Endodermal cell (in vitro differentiated cells): Measurements from ENCODE around the gene CERS6. TPM values are rescaled to one million over a fixed set of nuclear protein-coding genes. Genes with fewer than 3 reads are reported as not detected.
A peak's percentile ranks its signal among the peaks of the same experiment; 100 is the strongest.

Source experiments
- DNase-seq: peaks from one replicate; pipeline ENCODE4 v3.0.0-alpha.2; 2017
- H3K27ac ChIP-seq: 2 replicates; pipeline ENCODE4 v1.5.1; 2013; ENCODE audit warnings: mild to moderate bottlenecking, low read depth, low read length, moderate library complexity
- H3K27me3 ChIP-seq: 2 replicates; pipeline ENCODE4 v1.6.1; 2013; ENCODE audit warnings: mild to moderate bottlenecking, low read length, moderate library complexity; ENCODE audit not compliant: insufficient read depth, control insufficient read depth, poor library complexity, severe bottlenecking
- H3K36me3 ChIP-seq: 2 replicates; pipeline ENCODE4 v1.7.0; 2013; ENCODE audit warnings: mild to moderate bottlenecking, low read length, moderate library complexity; ENCODE audit not compliant: control insufficient read depth, insufficient read depth
- H3K4me1 ChIP-seq: one replicate; pipeline ENCODE4 v1.7.0; 2013; ENCODE audit warnings: low read length; ENCODE audit not compliant: control insufficient read depth, insufficient read depth
- H3K4me3 ChIP-seq: 2 replicates; pipeline ENCODE4 v1.5.1; 2013; ENCODE audit warnings: mild to moderate bottlenecking, low read length, moderate library complexity
- H3K9ac ChIP-seq: 2 replicates; pipeline ENCODE4 v1.6.1; 2013; ENCODE audit warnings: mild to moderate bottlenecking, low read length, moderate library complexity; ENCODE audit not compliant: poor library complexity, severe bottlenecking; ENCODE audit errors: extremely low read depth
- H3K9me3 ChIP-seq: 2 replicates; pipeline ENCODE4 v1.6.1; 2013; ENCODE audit warnings: mild to moderate bottlenecking, low read length, moderate library complexity; ENCODE audit not compliant: control insufficient read depth
- H3K27ac Mint-ChIP-seq: 2 replicates; pipeline ENCODE4 v1.8.0; 2020; ENCODE audit warnings: mixed read lengths
- H3K27me3 Mint-ChIP-seq: 2 replicates; pipeline ENCODE4 v1.8.0; 2021; ENCODE audit warnings: mild to moderate bottlenecking, mixed read lengths; ENCODE audit not compliant: insufficient read depth
- H3K36me3 Mint-ChIP-seq: 2 replicates; pipeline ENCODE4 v1.8.0; 2020; ENCODE audit warnings: low read depth, mixed read lengths
- H3K4me1 Mint-ChIP-seq: 2 replicates; pipeline ENCODE4 v1.8.0; 2020; ENCODE audit warnings: mixed read lengths
- H3K4me3 Mint-ChIP-seq: 2 replicates; pipeline ENCODE4 v1.8.0; 2020; ENCODE audit warnings: mild to moderate bottlenecking, moderate library complexity, mixed read lengths
- H3K9me3 Mint-ChIP-seq: 2 replicates; pipeline ENCODE4 v1.8.0; 2020; ENCODE audit warnings: mild to moderate bottlenecking, mixed read lengths
- WGBS, 2 experiments: methylation state at CpG; one replicate each; pipeline versions ENCODE4 v1.1.5 to v1.1.7; 2013; ENCODE audit warnings: missing lambda C conversion rate in 2 of 2, mixed read lengths in 1 of 2; ENCODE audit not compliant: insufficient coverage in 1 of 2, insufficient read length in 1 of 2; 5-methylcytosine and 5-hydroxymethylcytosine counted together
- total RNA-seq, 2 donors: library from RNA; stranded (reverse); fragmentation: NEBNext Ultra II Directional in 1 of 2; extraction: Animal tissue kit (Norgen Biotek cat#: 25700) in 1 of 2; gene quantifications; 2 replicates in 1 of 2; 3 replicates in 1 of 2; pipeline ENCODE4 v1.2.1, GENCODE V29; 2021
- TF ChIP-seq, protein P1 (sequence below): fragments of 200-600 bp; sonication (generic); conservative IDR thresholded peaks from 2 replicates; pipeline ENCODE4 v1.5.0; 2021; ENCODE audit warnings: antibody characterized with exemption, mild to moderate bottlenecking

The CERS6 gene
- total RNA-seq, 2 donors from 2014 or later = 41.3 to 52.0 TPM

DNA sequence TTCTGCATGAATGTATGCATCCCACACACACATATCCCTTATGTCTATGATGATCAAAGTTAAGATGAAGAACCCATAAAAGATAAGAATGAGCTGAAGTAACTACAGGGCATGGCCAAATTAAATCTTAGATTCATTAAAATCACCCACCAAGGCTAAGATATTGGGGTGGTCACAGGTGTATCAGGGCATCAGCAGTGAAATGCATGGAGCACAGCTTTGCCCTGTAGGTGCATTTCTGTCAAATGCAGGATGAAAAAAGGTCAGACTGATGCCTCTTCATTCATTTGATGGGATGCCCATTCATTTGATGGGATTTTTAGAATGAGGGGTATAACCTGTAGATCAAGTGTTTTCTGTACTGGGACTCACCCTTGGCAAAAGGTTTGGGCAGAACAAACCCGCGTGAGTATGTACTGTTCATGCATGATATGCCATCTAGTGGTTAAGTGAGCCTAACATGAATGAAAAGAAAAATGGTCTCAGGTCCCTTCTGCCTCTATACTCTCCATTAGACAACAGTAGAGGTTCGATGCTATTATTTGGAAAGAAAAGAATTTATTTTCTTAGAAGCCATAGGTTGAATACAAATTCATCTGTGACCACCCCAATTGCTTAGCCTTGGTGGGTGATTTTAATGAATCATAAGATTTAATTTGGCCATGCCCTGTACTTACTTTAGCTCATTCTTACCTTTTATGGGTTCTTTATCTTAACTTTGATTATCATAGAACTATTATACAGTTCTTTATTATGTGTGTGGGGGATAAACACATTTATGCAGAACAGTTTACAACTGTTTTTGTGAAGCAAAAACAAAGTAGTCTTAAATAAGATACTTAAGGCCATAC is 303.1 kb downstream of the CERS6 start:
- no peak overlapping the region for H3K27ac ChIP-seq
- Mint-ChIP-seq H3K27me3 (no peaks in the 10 kb centered on the region), H3K4me1 (peaks cover 25% of the 10 kb centered on the region), H3K9me3 (no peaks in the 10 kb centered on the region), H3K36me3 (peaks cover 11% of the 10 kb centered on the region), H3K27ac (no peak overlapping the region), H3K4me3 (no peak overlapping the region)
- WGBS, 2 experiments = 62 to 70% methylated on average over 2 of the region's 3 CpGs
- no peaks in the 10 kb centered on the region for H3K27me3 ChIP-seq
- TF ChIP-seq, protein P1, sequence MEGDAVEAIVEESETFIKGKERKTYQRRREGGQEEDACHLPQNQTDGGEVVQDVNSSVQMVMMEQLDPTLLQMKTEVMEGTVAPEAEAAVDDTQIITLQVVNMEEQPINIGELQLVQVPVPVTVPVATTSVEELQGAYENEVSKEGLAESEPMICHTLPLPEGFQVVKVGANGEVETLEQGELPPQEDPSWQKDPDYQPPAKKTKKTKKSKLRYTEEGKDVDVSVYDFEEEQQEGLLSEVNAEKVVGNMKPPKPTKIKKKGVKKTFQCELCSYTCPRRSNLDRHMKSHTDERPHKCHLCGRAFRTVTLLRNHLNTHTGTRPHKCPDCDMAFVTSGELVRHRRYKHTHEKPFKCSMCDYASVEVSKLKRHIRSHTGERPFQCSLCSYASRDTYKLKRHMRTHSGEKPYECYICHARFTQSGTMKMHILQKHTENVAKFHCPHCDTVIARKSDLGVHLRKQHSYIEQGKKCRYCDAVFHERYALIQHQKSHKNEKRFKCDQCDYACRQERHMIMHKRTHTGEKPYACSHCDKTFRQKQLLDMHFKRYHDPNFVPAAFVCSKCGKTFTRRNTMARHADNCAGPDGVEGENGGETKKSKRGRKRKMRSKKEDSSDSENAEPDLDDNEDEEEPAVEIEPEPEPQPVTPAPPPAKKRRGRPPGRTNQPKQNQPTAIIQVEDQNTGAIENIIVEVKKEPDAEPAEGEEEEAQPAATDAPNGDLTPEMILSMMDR = peak; percentile 78
- no peak overlapping the region for H3K4me3 ChIP-seq
- H3K9ac ChIP-seq = no peak overlapping the region
- H3K4me1 ChIP-seq = peaks cover 6% of the 10 kb centered on the region
- H3K9me3 ChIP-seq = no peaks in the 10 kb centered on the region
- peaks cover 29% of the 10 kb centered on the region for H3K36me3 ChIP-seq
- peak; percentile 55 for DNase-seq

GRCh38 chr2:168765401-168765800 is 309.3 kb downstream of the CERS6 start:
- Histone ChIP-seq H3K4me3 (no peak overlapping the region), H3K27ac (no peak overlapping the region), H3K9me3 (no peaks in the 10 kb centered on the region), H3K4me1 (no peaks in the 10 kb centered on the region), H3K9ac (no peak overlapping the region), H3K36me3 (peaks cover 31% of the 10 kb centered on the region), H3K27me3 (no peaks in the 10 kb centered on the region)
- DNase-seq = no peak
- Mint-ChIP-seq H3K9me3 (no peaks in the 10 kb centered on the region), H3K4me1 (peaks cover 2% of the 10 kb centered on the region), H3K4me3 (no peak overlapping the region), H3K36me3 (peaks cover 36% of the 10 kb centered on the region), H3K27ac (no peak overlapping the region), H3K27me3 (no peaks in the 10 kb centered on the region)
- WGBS, 2 experiments = 100% methylated on average over 1 of the region's 1 CpG; no CpG with 5 or more reads in 1 of the 2 experiments
- TF ChIP-seq, protein P1 = no peak

DNA sequence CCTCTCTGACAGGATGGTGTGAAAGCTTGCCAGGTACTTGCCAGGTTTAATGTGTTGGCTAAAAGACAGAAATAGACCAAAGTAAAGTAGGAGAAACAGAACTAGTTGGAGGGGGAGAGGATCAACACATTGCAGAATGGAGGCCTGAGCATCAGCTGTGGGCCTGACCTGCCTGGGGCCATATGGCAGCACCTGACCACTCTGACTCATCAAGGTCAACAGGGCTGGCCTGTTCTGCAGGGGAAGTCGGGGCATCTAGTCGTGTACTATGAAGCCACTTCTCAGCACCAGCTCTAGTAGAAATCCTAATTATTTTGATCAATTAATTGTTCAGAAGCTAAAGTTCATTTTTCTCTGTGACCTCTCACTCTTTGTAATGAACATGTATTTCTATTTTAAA is 310.5 kb downstream of the CERS6 start:
- no peaks in the 10 kb centered on the region for H3K4me1 ChIP-seq
- no peak for DNase-seq
- no peak overlapping the region for H3K4me3 Mint-ChIP-seq
- H3K9me3 ChIP-seq = no peaks in the 10 kb centered on the region
- WGBS, 2 experiments = 97 to 100% methylated on average over 1 to 2 of the region's 2 CpGs
- peaks cover 31% of the 10 kb centered on the region for H3K36me3 ChIP-seq
- no peak overlapping the region for H3K27ac Mint-ChIP-seq
- H3K27me3 Mint-ChIP-seq = no peaks in the 10 kb centered on the region
- no peaks in the 10 kb centered on the region for H3K27me3 ChIP-seq
- peaks cover 32% of the 10 kb centered on the region for H3K36me3 Mint-ChIP-seq
- no peak overlapping the region for H3K9ac ChIP-seq
- no peaks in the 10 kb centered on the region for H3K9me3 Mint-ChIP-seq
- H3K4me1 Mint-ChIP-seq = peaks cover 2% of the 10 kb centered on the region
- no peak overlapping the region for H3K27ac ChIP-seq
- TF ChIP-seq, protein P1 = no peak
- H3K4me3 ChIP-seq = no peak overlapping the region
